GM12878 (cell line): ENCODE data around the gene LY6G6D. TPM values are rescaled to one million over a fixed set of nuclear protein-coding genes. Genes with fewer than 3 reads are reported as not detected.

Experiments used
- BCL11A ChIP-seq: IDR thresholded peaks from 2 replicates; pipeline ENCODE4 v1.6.1; 2011; ENCODE audit warnings: low read depth, low read length
- CHD1 ChIP-seq: IDR thresholded peaks from 2 replicates; pipeline ENCODE4 v1.6.1; 2012; ENCODE audit warnings: low read depth, low read length, improper control_type of control experiment
- JUND ChIP-seq: IDR thresholded peaks from 2 replicates; pipeline ENCODE4 v1.6.1; 2012; ENCODE audit warnings: low read depth, mild to moderate bottlenecking, low read length, improper control_type of control experiment, moderate library complexity
- KLF5 ChIP-seq: fragments of 450-650 bp; IDR thresholded peaks from 2 replicates; pipeline ENCODE4 v1.6.1; 2014; ENCODE audit warnings: mild to moderate bottlenecking; ENCODE audit not compliant: partially characterized antibody
- MEF2A ChIP-seq: IDR thresholded peaks from 2 replicates; pipeline ENCODE4 v1.6.1; 2011; ENCODE audit warnings: low read depth, mild to moderate bottlenecking, low read length, moderate library complexity; ENCODE audit not compliant: insufficient read depth
- MXI1 ChIP-seq: fragments of 150-350 bp; IDR thresholded peaks from 2 replicates; pipeline ENCODE4 v1.6.1; 2011; ENCODE audit warnings: low read depth, mild to moderate bottlenecking, inconsistent platforms, low read length, improper control_type of control experiment
- NBN ChIP-seq: fragments of 450-650 bp; IDR thresholded peaks from 2 replicates; pipeline ENCODE4 v1.6.1; 2016
- RB1 ChIP-seq: fragments of 450-650 bp; formaldehyde crosslinking; IDR thresholded peaks from 2 replicates; pipeline ENCODE4 v1.6.1; 2017; ENCODE audit warnings: mild to moderate bottlenecking, borderline replicate concordance
- RELA ChIP-seq: fragments of 450-650 bp; IDR thresholded peaks from 2 replicates; pipeline ENCODE4 v1.8.0; 2014; ENCODE audit warnings: borderline replicate concordance; ENCODE audit not compliant: partially characterized antibody
- RFX5 ChIP-seq: IDR thresholded peaks from 2 replicates; pipeline ENCODE4 v1.6.1; 2011; ENCODE audit warnings: low read depth, low read length, improper control_type of control experiment
- SUPT20H ChIP-seq: IDR thresholded peaks from 2 replicates; pipeline ENCODE4 v1.6.1; 2011; ENCODE audit warnings: low read depth, mild to moderate bottlenecking, low read length, moderate library complexity, borderline replicate concordance; ENCODE audit not compliant: control insufficient read depth
- TCF12 ChIP-seq: IDR thresholded peaks from 2 replicates; pipeline ENCODE4 v1.6.1; 2011; ENCODE audit warnings: low read depth, mild to moderate bottlenecking, low read length
- polyA plus RNA-seq, 11 experiments: library from polyadenylated mRNA; depleted of rRNA in 4 of 11; unstranded in 6 of 11; stranded (reverse) in 5 of 11; fragments of >200 nt; fragmentation: Nextera tagmentation in 4 of 11; fragmentation: Illumina TruSeq in 1 of 11; extraction: Ambion mirVana in 4 of 11; extraction: Trizol in 1 of 11; gene quantifications; 1 replicate in 1 of 11; 2 replicates in 10 of 11; pipeline versions ENCODE4 v1.2.1 to v1.2.3, GENCODE V29; 2011 to 2016; ENCODE audit warnings: inconsistent platforms in 2 of 11, missing spikeins in 2 of 11, low read depth in 1 of 11
- total RNA-seq, 4 experiments: library from RNA; depleted of rRNA in 3 of 4; stranded (reverse); fragments of >200 nt in 3 of 4; fragmentation: Illumina TruSeq in 1 of 4; extraction: Trizol in 1 of 4; gene quantifications; 2 replicates each; pipeline versions ENCODE4 v1.2.1 to v1.2.3, GENCODE V29; 2013 to 2021
- TF ChIP-seq, protein P1 (sequence below), 3 experiments: IDR thresholded peaks in 2 of 3; conservative IDR thresholded peaks in 1 of 3; 2 replicates each; pipeline ENCODE4 v1.5.1; 2011; ENCODE audit warnings: low read depth in 3 of 3, low read length in 3 of 3, mild to moderate bottlenecking in 3 of 3, control low read depth in 2 of 3, moderate library complexity in 2 of 3, inconsistent platforms in 1 of 3, mixed read lengths in 1 of 3; ENCODE audit not compliant: control insufficient read depth in 2 of 3, insufficient read depth in 1 of 3; ENCODE audit errors: extremely low read depth in 1 of 3

The LY6G6D gene
- total and polyA plus RNA-seq, 10 of the 15 experiments (the other 5 are each of a cell fraction or from before 2014, with no cell fraction given), result not detected

DNA sequence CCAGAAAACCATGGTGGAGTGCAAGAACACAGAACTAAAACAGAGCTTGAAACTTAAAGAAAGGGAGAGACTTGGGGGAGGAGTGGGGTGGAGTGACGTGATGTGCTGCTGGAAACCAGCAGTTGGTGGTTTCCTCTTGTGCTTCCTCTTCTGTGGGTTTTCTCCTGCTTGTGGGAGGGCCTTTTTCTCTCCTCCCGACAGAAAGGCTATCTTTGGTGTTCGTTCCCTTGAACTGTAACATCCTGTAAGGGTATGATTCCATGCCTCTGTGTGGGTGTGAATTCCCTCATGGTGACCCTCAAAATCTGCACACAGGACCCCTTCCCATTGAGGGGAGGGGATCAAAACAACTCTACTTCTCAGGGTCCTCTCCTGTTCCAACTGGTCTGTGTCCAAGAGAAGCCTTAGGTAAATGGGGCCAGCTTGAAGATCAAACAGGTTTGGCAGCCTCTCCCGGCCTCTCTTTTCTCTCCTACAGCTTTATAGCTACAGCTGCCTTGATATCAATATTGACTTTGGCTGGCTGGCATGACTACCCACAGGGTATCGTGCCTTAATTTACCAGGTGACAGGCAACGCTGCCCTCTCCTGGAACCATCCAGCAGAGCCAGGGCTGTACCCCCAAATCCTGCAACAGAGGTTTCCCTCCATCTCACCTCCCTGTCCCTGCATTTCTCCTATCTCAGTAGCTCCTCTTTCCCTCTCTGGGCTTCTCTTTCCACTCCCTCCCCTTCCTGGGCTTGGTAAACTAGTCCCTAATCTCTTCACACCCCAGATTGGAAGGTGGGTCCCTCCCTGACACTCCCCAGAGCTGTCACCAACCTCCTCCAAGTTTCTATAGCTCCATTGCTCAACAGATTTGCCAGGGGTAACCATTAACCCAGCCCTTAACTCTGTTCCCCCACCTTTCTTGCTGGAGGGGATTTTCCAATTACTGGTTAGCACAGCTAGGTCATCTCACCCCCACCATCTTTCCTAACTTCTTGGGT lies 23.1 kb downstream of the LY6G6D start (continued):
- TF ChIP-seq JUND, result no peak
- peak; percentile 66; the same call in 1 of the 2 replicates for TF ChIP-seq BCL11A
- TF ChIP-seq RELA, result no peak
- TF ChIP-seq, protein P1, sequence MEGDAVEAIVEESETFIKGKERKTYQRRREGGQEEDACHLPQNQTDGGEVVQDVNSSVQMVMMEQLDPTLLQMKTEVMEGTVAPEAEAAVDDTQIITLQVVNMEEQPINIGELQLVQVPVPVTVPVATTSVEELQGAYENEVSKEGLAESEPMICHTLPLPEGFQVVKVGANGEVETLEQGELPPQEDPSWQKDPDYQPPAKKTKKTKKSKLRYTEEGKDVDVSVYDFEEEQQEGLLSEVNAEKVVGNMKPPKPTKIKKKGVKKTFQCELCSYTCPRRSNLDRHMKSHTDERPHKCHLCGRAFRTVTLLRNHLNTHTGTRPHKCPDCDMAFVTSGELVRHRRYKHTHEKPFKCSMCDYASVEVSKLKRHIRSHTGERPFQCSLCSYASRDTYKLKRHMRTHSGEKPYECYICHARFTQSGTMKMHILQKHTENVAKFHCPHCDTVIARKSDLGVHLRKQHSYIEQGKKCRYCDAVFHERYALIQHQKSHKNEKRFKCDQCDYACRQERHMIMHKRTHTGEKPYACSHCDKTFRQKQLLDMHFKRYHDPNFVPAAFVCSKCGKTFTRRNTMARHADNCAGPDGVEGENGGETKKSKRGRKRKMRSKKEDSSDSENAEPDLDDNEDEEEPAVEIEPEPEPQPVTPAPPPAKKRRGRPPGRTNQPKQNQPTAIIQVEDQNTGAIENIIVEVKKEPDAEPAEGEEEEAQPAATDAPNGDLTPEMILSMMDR (IDR thresholded peaks at IDR 0.05 in 2 of 3, conservative IDR thresholded peaks at IDR 0.05 in 1 of 3; ENCODE audit: control insufficient read depth in 2 of 3, extremely low read depth in 1 of 3, insufficient read depth in 1 of 3, low read depth in 3 of 3, low read length in 3 of 3), result peak; percentile 28 to 32 (median 30); a peak in 2 of 6 replicates
- no peak for TF ChIP-seq TCF12
- no peak for TF ChIP-seq CHD1
- TF ChIP-seq SUPT20H, result no peak
- TF ChIP-seq RFX5, result no peak
- TF ChIP-seq RB1, result no peak
- TF ChIP-seq MEF2A, result 0 out of 2 replicates have a peak, but pooled peaks have one; percentile 40
- TF ChIP-seq KLF5, result no peak
- no peak for TF ChIP-seq NBN
- TF ChIP-seq MXI1, result no peak; the same call in 1 of the 2 replicates
